Adrenal gland (tissue), 12 donors: ENCODE measurements around the gene NBPF3. TPM values are rescaled to one million over a fixed set of nuclear protein-coding genes. Genes with fewer than 3 reads are reported as not detected.
"Not testable (repeated sequence)": the region's sequence is repeated elsewhere in the genome, so short reads cannot be mapped to it uniquely, and the experiment has no call there.

Source experiments
- DNase-seq, 7 donors: peaks; one replicate each; pipeline ENCODE4 v3.0.0-alpha.2; 2019 to 2020
- H3K27ac ChIP-seq, 5 donors: fragments of 200-600 bp; sonication (generic) in 4 of 5; 1 replicate in 3 of 5; 2 replicates in 2 of 5; pipeline versions ENCODE4 v1.5.1 to v1.8.0; 2016 to 2020; ENCODE audit warnings: mild to moderate bottlenecking in 1 of 5
- H3K27me3 ChIP-seq: fragments of 200-600 bp; 2 replicates; pipeline ENCODE4 v1.8.0; 2021
- H3K36me3 ChIP-seq, 2 donors: fragments of 200-600 bp; replicated peaks in 1 of 2; 1 replicate in 1 of 2; 2 replicates in 1 of 2; pipeline versions ENCODE4 v1.5.1 to v1.8.0; 2018 to 2022
- H3K4me1 ChIP-seq, 2 donors: fragments of 200-600 bp; replicated peaks in 1 of 2; 1 replicate in 1 of 2; 2 replicates in 1 of 2; pipeline versions ENCODE4 v1.5.1 to v1.8.0; 2018 to 2021
- H3K4me3 ChIP-seq, 4 donors: fragments of 200-600 bp; sonication (generic) in 3 of 4; one replicate each; pipeline ENCODE4 v1.5.1; 2016 to 2018
- H3K9me3 ChIP-seq, 3 donors: fragments of 200-600 bp; sonication (generic) in 1 of 3; replicated peaks in 1 of 3; 1 replicate in 2 of 3; 2 replicates in 1 of 3; pipeline versions ENCODE4 v1.5.1 to v1.8.0; 2016 to 2021
- CTCF ChIP-seq, 6 experiments: fragments of 450-650 bp in 4 of 6; fragments of 200-600 bp in 2 of 6; sonication (generic) in 1 of 6; IDR thresholded peaks; 1 replicate in 5 of 6; 2 replicates in 1 of 6; pipeline versions ENCODE4 v1.5.1 to v1.8.0; 2016 to 2021; ENCODE audit warnings: antibody characterized with exemption in 6 of 6, mild to moderate bottlenecking in 2 of 6, moderate library complexity in 1 of 6
- POLR2A ChIP-seq, 2 donors: fragments of 450-650 bp; IDR thresholded peaks; one replicate each; pipeline ENCODE4 v1.6.1; 2017; ENCODE audit warnings: antibody characterized with exemption in 2 of 2, mild to moderate bottlenecking in 2 of 2, moderate library complexity in 1 of 2
- WGBS, 4 donors: extraction: QIAGEN DNeasy Blood & Tissue Kit in 2 of 4; methylation state at CpG; one replicate each; pipeline versions ENCODE4 v1.1.5 to v1.1.7; 2013 to 2017; 5-methylcytosine and 5-hydroxymethylcytosine counted together
- intact Hi-C, 2 donors: fragments of 100-400 bp; cut with DNase I; formaldehyde crosslinking; loops; one replicate each; pipeline versions ENCODE4 v1.14.1 to v1.15.0; 2022 to 2023
- polyA plus RNA-seq, 3 donors: library from polyadenylated mRNA; stranded (reverse); fragments of 200-250 nt in 2 of 3; fragments of 350-450 nt in 1 of 3; fragmentation: Illumina TruSeq in 1 of 3; extraction: RNeasy Lipid Tissue Mini Kit (QIAGEN cat#74804) in 1 of 3; gene quantifications; one replicate each; pipeline ENCODE4 v1.2.3, GENCODE V29; 2013 to 2014
- total RNA-seq, 9 donors: library from RNA; depleted of rRNA in 4 of 9; stranded (reverse); fragments of >200 nt in 4 of 9; fragments of 120-200 nt in 1 of 9; fragmentation: NEBNext Ultra II Directional in 1 of 9; extraction: Animal tissue kit (Norgen Biotek cat#: 25700) in 1 of 9; gene quantifications; one replicate each; pipeline versions ENCODE4 v1.1.0 to v1.2.4, GENCODE V29; 2013 to 2023
- donor health status: healthy with polysubstance abuse.
- donor health status: Bipolar disorder and iron deficiency.
- donor health status: DM: yes; HTN: yes; CAD: no.
- donor health status: DM: no; HTN: no; CAD: no.
- donor health status: DM: no; HTN: no; CAD: no.
- donor health status: DM: yes; HTN: yes; CAD: no.

NBPF3 gene
- total and polyA plus RNA-seq, 12 donors: 1.3 to 18.0 (median 12.5) TPM

GRCh38 chr1:21439345-21439720 lies 604 bp upstream of the NBPF3 start:
- Histone ChIP-seq H3K36me3 (no peaks in the 10 kb centered on the region), H3K27ac (peak overlapping the region in 2 of 5 donors; percentile 49 to 64), H3K9me3 (no peaks in the 10 kb centered on the region), H3K27me3 (no peaks in the 10 kb centered on the region), H3K4me1 (peaks cover 4 to 10% of the 10 kb centered on the region in 2 donors), H3K4me3 (peak overlapping the region in 2 of 4 donors; percentile 62 to 63)
- intact Hi-C loops: no loop called here
- TF ChIP-seq CTCF (IDR thresholded peaks at IDR 0.05): no peak
- no peak for TF ChIP-seq POLR2A (IDR thresholded peaks at IDR 0.05)
- DNase-seq: no peak
- WGBS, 4 donors: 26 to 35% (median 32%) methylated on average over 7 of the region's 7 CpGs

GRCh38 chr1:21440630-21441125 lies 741 bp downstream of the NBPF3 start:
- WGBS, 4 donors: 10 to 23% (median 11%) methylated on average over 6 to 21 of the region's 21 CpGs
- peak overlapping the region in 2 of 5 donors; percentile 35 to 64 for H3K27ac ChIP-seq

GRCh38 chr1:21446647-21447046 lies 6.7 kb downstream of the NBPF3 start:
- H3K27me3 ChIP-seq, H3K4me1 ChIP-seq, intact Hi-C loops, H3K9me3 ChIP-seq, H3K4me3 ChIP-seq, H3K27ac ChIP-seq, H3K36me3 ChIP-seq, DNase-seq: not testable (repeated sequence)
- WGBS, 4 donors: 95 to 100% (median 99%) methylated on average over 1 to 2 of the region's 2 CpGs

More at GRCh38 chr1:21440630-21441125, 741 bp downstream of the NBPF3 start:
- H3K9me3 ChIP-seq, DNase-seq, H3K4me1 ChIP-seq, H3K36me3 ChIP-seq, intact Hi-C loops, H3K27me3 ChIP-seq: not testable (repeated sequence)
- peak overlapping the region in 2 of 4 donors; percentile 62 to 63 for H3K4me3 ChIP-seq

GRCh38 chr1:21447311-21447710 lies 7.4 kb downstream of the NBPF3 start:
- Histone ChIP-seq H3K27ac (no peak overlapping the region), H3K27me3 (no peaks in the 10 kb centered on the region), H3K9me3 (no peaks in the 10 kb centered on the region), H3K4me1 (no peaks in the 10 kb centered on the region), H3K4me3 (no peak overlapping the region), H3K36me3 (peaks cover 0 to 4% of the 10 kb centered on the region in 2 donors)
- TF ChIP-seq CTCF (IDR thresholded peaks at IDR 0.05) (no peak), POLR2A (IDR thresholded peaks at IDR 0.05) (no peak)
- no peak for DNase-seq
- intact Hi-C loops: no loop called here
- 97 to 98% (median 98%) methylated on average over 5 of the region's 5 CpGs for WGBS, 4 donors

GRCh38 chr1:21449906-21450305 lies 10.0 kb downstream of the NBPF3 start:
- 67 to 93% (median 85%) methylated on average over 1 of the region's 1 CpG for WGBS, 4 donors
- Histone ChIP-seq H3K27ac (no peak overlapping the region), H3K4me3 (no peak overlapping the region), H3K9me3 (no peaks in the 10 kb centered on the region), H3K36me3 (peaks cover 0 to 4% of the 10 kb centered on the region in 2 donors), H3K27me3 (no peaks in the 10 kb centered on the region), H3K4me1 (peaks cover 2 to 3% of the 10 kb centered on the region in 2 donors)
- TF ChIP-seq CTCF (IDR thresholded peaks at IDR 0.05): no peak
- TF ChIP-seq POLR2A (IDR thresholded peaks at IDR 0.05): no peak
- intact Hi-C loops: no loop called here
- DNase-seq: no peak
